ENCODE data around the gene CPED1. TPM values are rescaled to one million over a fixed set of nuclear protein-coding genes. Genes with fewer than 3 reads are reported as not detected.
"Not testable (repeated sequence)": the region's sequence is repeated elsewhere in the genome, so short reads cannot be mapped to it uniquely, and the experiment has no call there.

Gene CPED1
- total RNA-seq, 1 experiment from 2014 or later, result 3.7 TPM

- no peaks in the 10 kb centered on the region for H3K27me3 ChIP-seq
- no peak overlapping the region for H3K4me3 ChIP-seq
- H3K9me3 ChIP-seq, result no peaks in the 10 kb centered on the region
- no peak for DNase-seq
- H3K36me3 ChIP-seq, result no peaks in the 10 kb centered on the region
Measured at GRCh38 chr7:121175826-121176225, 187.3 kb downstream of the CPED1 start.

GRCh38 chr7:121178452-121178851 is 189.9 kb downstream of the CPED1 start:
- H3K4me3 ChIP-seq, result no peak overlapping the region
- no peaks in the 10 kb centered on the region for H3K9me3 ChIP-seq
- no peaks in the 10 kb centered on the region for H3K36me3 ChIP-seq
- no peak for DNase-seq
- H3K27me3 ChIP-seq, result no peaks in the 10 kb centered on the region

- no peaks in the 10 kb centered on the region for H3K9me3 ChIP-seq
- H3K4me3 ChIP-seq, result no peak overlapping the region
- no peak for DNase-seq
- no peaks in the 10 kb centered on the region for H3K27me3 ChIP-seq
- no peaks in the 10 kb centered on the region for H3K36me3 ChIP-seq
Measured at GRCh38 chr7:121178869-121179497, 190.5 kb downstream of the CPED1 start.

- Histone ChIP-seq H3K4me3 (no peak overlapping the region), H3K36me3 (no peaks in the 10 kb centered on the region), H3K27me3 (no peaks in the 10 kb centered on the region), H3K9me3 (no peaks in the 10 kb centered on the region)
- DNase-seq, result no peak
Measured at GRCh38 chr7:121180436-121181063, 192.0 kb downstream of the CPED1 start.

GRCh38 chr7:121181357-121181756 is 192.8 kb downstream of the CPED1 start:
- Histone ChIP-seq H3K27me3 (no peaks in the 10 kb centered on the region), H3K9me3 (no peaks in the 10 kb centered on the region), H3K4me3 (no peak overlapping the region), H3K36me3 (no peaks in the 10 kb centered on the region)
- DNase-seq, result no peak

GRCh38 chr7:121182281-121182680 is 193.8 kb downstream of the CPED1 start:
- Histone ChIP-seq H3K36me3 (no peaks in the 10 kb centered on the region), H3K27me3 (no peaks in the 10 kb centered on the region), H3K4me3 (no peak overlapping the region), H3K9me3 (no peaks in the 10 kb centered on the region)
- no peak for DNase-seq

GRCh38 chr7:121182902-121183301 is 194.4 kb downstream of the CPED1 start:
- Histone ChIP-seq H3K9me3 (no peaks in the 10 kb centered on the region), H3K4me3 (no peak overlapping the region), H3K36me3 (no peaks in the 10 kb centered on the region), H3K27me3 (no peaks in the 10 kb centered on the region)
- no peak for DNase-seq

- H3K36me3 ChIP-seq, H3K9me3 ChIP-seq, DNase-seq, H3K4me3 ChIP-seq, H3K27me3 ChIP-seq: not testable (repeated sequence)
Measured at GRCh38 chr7:121183883-121184282, 195.4 kb downstream of the CPED1 start.

GRCh38 chr7:121186746-121187145 is 198.2 kb downstream of the CPED1 start:
- Histone ChIP-seq H3K36me3 (no peaks in the 10 kb centered on the region), H3K9me3 (no peaks in the 10 kb centered on the region), H3K4me3 (no peak overlapping the region), H3K27me3 (no peaks in the 10 kb centered on the region)
- DNase-seq, result no peak

GRCh38 chr7:121187222-121187621 is 198.7 kb downstream of the CPED1 start:
- Histone ChIP-seq H3K9me3 (no peaks in the 10 kb centered on the region), H3K27me3 (no peaks in the 10 kb centered on the region), H3K36me3 (no peaks in the 10 kb centered on the region), H3K4me3 (no peak overlapping the region)
- DNase-seq, result no peak

- H3K36me3 ChIP-seq, result no peaks in the 10 kb centered on the region
- no peaks in the 10 kb centered on the region for H3K9me3 ChIP-seq
- no peak overlapping the region for H3K4me3 ChIP-seq
- no peak for DNase-seq
- no peaks in the 10 kb centered on the region for H3K27me3 ChIP-seq
Measured at GRCh38 chr7:121187676-121188075, 199.2 kb downstream of the CPED1 start.

- Histone ChIP-seq H3K27me3 (no peaks in the 10 kb centered on the region), H3K36me3 (no peaks in the 10 kb centered on the region), H3K4me3 (no peak overlapping the region), H3K9me3 (no peaks in the 10 kb centered on the region)
- no peak for DNase-seq
Measured at GRCh38 chr7:121192834-121193233, 204.3 kb downstream of the CPED1 start.

- H3K27me3 ChIP-seq, result no peaks in the 10 kb centered on the region
- H3K4me3 ChIP-seq, result no peak overlapping the region
- no peaks in the 10 kb centered on the region for H3K36me3 ChIP-seq
- no peaks in the 10 kb centered on the region for H3K9me3 ChIP-seq
- DNase-seq, result no peak
Measured at GRCh38 chr7:121195010-121195409, 206.5 kb downstream of the CPED1 start.

GRCh38 chr7:121195874-121196273 is 207.4 kb downstream of the CPED1 start:
- H3K36me3 ChIP-seq, result no peaks in the 10 kb centered on the region
- no peak overlapping the region for H3K4me3 ChIP-seq
- H3K27me3 ChIP-seq, result no peaks in the 10 kb centered on the region
- H3K9me3 ChIP-seq, result no peaks in the 10 kb centered on the region
- DNase-seq, result no peak

- DNase-seq, result no peak
- H3K9me3 ChIP-seq, result no peaks in the 10 kb centered on the region
- H3K4me3 ChIP-seq, result no peak overlapping the region
- H3K27me3 ChIP-seq, result no peaks in the 10 kb centered on the region
- H3K36me3 ChIP-seq, result no peaks in the 10 kb centered on the region
Measured at GRCh38 chr7:121196286-121196685, 207.8 kb downstream of the CPED1 start.

- Histone ChIP-seq H3K9me3 (no peaks in the 10 kb centered on the region), H3K27me3 (no peaks in the 10 kb centered on the region), H3K36me3 (no peaks in the 10 kb centered on the region), H3K4me3 (no peak overlapping the region)
- DNase-seq, result no peak
Measured at GRCh38 chr7:121197455-121197854, 208.9 kb downstream of the CPED1 start.

- H3K9me3 ChIP-seq, result no peaks in the 10 kb centered on the region
- DNase-seq, result no peak
- no peak overlapping the region for H3K4me3 ChIP-seq
Measured at GRCh38 chr7:121198502-121198901, 210.0 kb downstream of the CPED1 start.

GRCh38 chr7:121202125-121202524 is 213.6 kb downstream of the CPED1 start:
- DNase-seq, result no peak
- Histone ChIP-seq H3K27me3 (no peaks in the 10 kb centered on the region), H3K9me3 (no peaks in the 10 kb centered on the region)

More at GRCh38 chr7:121198502-121198901, 210.0 kb downstream of the CPED1 start:
- Histone ChIP-seq H3K27me3 (no peaks in the 10 kb centered on the region), H3K36me3 (no peaks in the 10 kb centered on the region)

More at GRCh38 chr7:121202125-121202524, 213.6 kb downstream of the CPED1 start:
- Histone ChIP-seq H3K4me3 (no peak overlapping the region), H3K36me3 (no peaks in the 10 kb centered on the region)
